HEK293 (cell line): ENCODE measurements around the gene GPR153.

Experiments used
- CTCF ChIA-PET: fragments of 350-600 bp; formaldehyde crosslinking; extraction: SDS; loops from one replicate; lab custom pipeline; 2021; ENCODE audit warnings: antibody characterized with exemption; lab: Yijun Ruan, JAX
- POLR2A ChIA-PET: fragments of 300-600 bp; formaldehyde crosslinking; extraction: SDS; loops from one replicate; lab custom pipeline; 2020; ENCODE audit warnings: antibody characterized with exemption, inconsistent platforms; lab: Yijun Ruan, JAX
- H3K27ac ChIP-seq: fragments of 200-500 bp; sonication (Bioruptor generic); 2 replicates; pipeline ENCODE4 v1.5.1; 2014; ENCODE audit warnings: low read depth, low read length, control low read depth, inconsistent platforms; ENCODE audit errors: extremely low read depth
- H3K36me3 ChIP-seq, 2 experiments: fragments of 200-500 bp in 1 of 2; sonication (Bioruptor generic) in 1 of 2; 1 replicate in 1 of 2; 2 replicates in 1 of 2; pipeline ENCODE4 v1.5.1; 2014 to 2017; ENCODE audit warnings: inconsistent platforms in 2 of 2, low read length in 2 of 2; ENCODE audit not compliant: control insufficient read depth in 2 of 2, insufficient read depth in 1 of 2
- H3K4me1 ChIP-seq: fragments of 200-500 bp; sonication (Bioruptor generic); 2 replicates; pipeline ENCODE4 v1.5.1; 2014; ENCODE audit warnings: mild to moderate bottlenecking, low read length, inconsistent platforms; ENCODE audit not compliant: control insufficient read depth, insufficient read depth
- H3K4me3 ChIP-seq: 2 replicates; pipeline ENCODE4 v1.5.1; 2011; ENCODE audit warnings: low read depth, mild to moderate bottlenecking, control low read depth, low read length, moderate library complexity
- H3K9me3 ChIP-seq: fragments of 200-500 bp; sonication (Bioruptor generic); 2 replicates; pipeline ENCODE4 v1.5.1; 2014; ENCODE audit warnings: low read depth, low read length, inconsistent platforms; ENCODE audit not compliant: control insufficient read depth, insufficient read depth
- EGR2 ChIP-seq: fragments of 450-650 bp; formaldehyde crosslinking; IDR thresholded peaks from 2 replicates; pipeline ENCODE4 v1.5.1; 2016; ENCODE audit warnings: low read depth, missing biosample characterization, missing genetic modification characterization
- FEZF1 ChIP-seq: fragments of 450-650 bp; formaldehyde crosslinking; IDR thresholded peaks from 2 replicates; pipeline ENCODE4 v1.5.1; 2016; ENCODE audit warnings: missing biosample characterization, missing genetic modification characterization
- GLIS1 ChIP-seq: fragments of 450-650 bp; formaldehyde crosslinking; IDR thresholded peaks from 2 replicates; pipeline ENCODE4 v1.5.1; 2016; ENCODE audit warnings: missing biosample characterization, missing genetic modification characterization
- INSM2 ChIP-seq: fragments of 450-650 bp; formaldehyde crosslinking; IDR thresholded peaks from 2 replicates; pipeline ENCODE4 v1.5.1; 2016; ENCODE audit warnings: missing biosample characterization, missing genetic modification characterization
- KLF1 ChIP-seq: fragments of 450-650 bp; formaldehyde crosslinking; IDR thresholded peaks from 2 replicates; pipeline ENCODE4 v1.5.1; 2016; ENCODE audit warnings: missing biosample characterization, missing genetic modification characterization
- OSR2 ChIP-seq: fragments of 450-650 bp; formaldehyde crosslinking; IDR thresholded peaks from 2 replicates; pipeline ENCODE4 v1.5.1; 2016; ENCODE audit warnings: missing biosample characterization, missing genetic modification characterization
- SCRT2 ChIP-seq: fragments of 450-650 bp; formaldehyde crosslinking; IDR thresholded peaks from 2 replicates; pipeline ENCODE4 v1.5.1; 2016; ENCODE audit warnings: missing biosample characterization, missing genetic modification characterization
- SP2 ChIP-seq: fragments of 450-650 bp; formaldehyde crosslinking; IDR thresholded peaks from 2 replicates; pipeline ENCODE4 v1.5.1; 2016; ENCODE audit warnings: missing biosample characterization, missing genetic modification characterization
- SP3 ChIP-seq: fragments of 450-650 bp; formaldehyde crosslinking; IDR thresholded peaks from 2 replicates; pipeline ENCODE4 v1.5.1; 2016; ENCODE audit warnings: missing biosample characterization, missing genetic modification characterization
- SP7 ChIP-seq: fragments of 450-650 bp; formaldehyde crosslinking; IDR thresholded peaks from 2 replicates; pipeline ENCODE4 v1.5.1; 2016; ENCODE audit warnings: missing biosample characterization, missing genetic modification characterization
- ZEB2 ChIP-seq: fragments of 450-650 bp; formaldehyde crosslinking; IDR thresholded peaks from 2 replicates; pipeline ENCODE4 v1.5.1; 2016; ENCODE audit warnings: missing biosample characterization, missing genetic modification characterization
- ZFHX2 ChIP-seq: fragments of 450-650 bp; formaldehyde crosslinking; conservative IDR thresholded peaks from 2 replicates; pipeline ENCODE4 v1.5.1; 2016; ENCODE audit warnings: missing biosample characterization, missing genetic modification characterization
- ZIC2 ChIP-seq: fragments of 450-650 bp; formaldehyde crosslinking; IDR thresholded peaks from 2 replicates; pipeline ENCODE4 v1.5.1; 2016; ENCODE audit warnings: missing biosample characterization, missing genetic modification characterization
- ZNF112 ChIP-seq: fragments of 450-650 bp; formaldehyde crosslinking; IDR thresholded peaks from 2 replicates; pipeline ENCODE4 v1.5.0; 2017; ENCODE audit warnings: missing biosample characterization, missing genetic modification characterization
- ZNF121 ChIP-seq: fragments of 450-650 bp; formaldehyde crosslinking; IDR thresholded peaks from 2 replicates; pipeline ENCODE4 v1.5.1; 2016; ENCODE audit warnings: missing biosample characterization, missing genetic modification characterization
- ZNF18 ChIP-seq: fragments of 450-650 bp; formaldehyde crosslinking; IDR thresholded peaks from 2 replicates; pipeline ENCODE4 v1.5.1; 2016; ENCODE audit warnings: missing biosample characterization, missing genetic modification characterization
- ZNF280D ChIP-seq: fragments of 450-650 bp; formaldehyde crosslinking; IDR thresholded peaks from 2 replicates; pipeline ENCODE4 v1.5.1; 2016; ENCODE audit warnings: missing biosample characterization, missing genetic modification characterization
- ZNF341 ChIP-seq: fragments of 450-650 bp; formaldehyde crosslinking; IDR thresholded peaks from 2 replicates; pipeline ENCODE4; 2016; ENCODE audit warnings: low read depth, missing biosample characterization, missing genetic modification characterization
- ZNF398 ChIP-seq: fragments of 450-650 bp; formaldehyde crosslinking; IDR thresholded peaks from 2 replicates; pipeline ENCODE4 v1.5.1; 2017; ENCODE audit warnings: missing biosample characterization, missing genetic modification characterization
- ZNF423 ChIP-seq: fragments of 450-650 bp; formaldehyde crosslinking; IDR thresholded peaks from 2 replicates; pipeline ENCODE4 v1.5.1; 2016; ENCODE audit warnings: missing biosample characterization, missing genetic modification characterization
- ZNF449 ChIP-seq: fragments of 450-650 bp; formaldehyde crosslinking; IDR thresholded peaks from 2 replicates; pipeline ENCODE4 v1.5.1; 2017; ENCODE audit warnings: missing biosample characterization, mild to moderate bottlenecking, missing genetic modification characterization, moderate library complexity
- ZNF626 ChIP-seq: fragments of 450-650 bp; sonication (Bioruptor Pico); formaldehyde crosslinking; IDR thresholded peaks from 2 replicates; pipeline ENCODE4 v1.5.1; 2018; ENCODE audit warnings: missing biosample characterization, missing genetic modification characterization, inconsistent platforms

The GPR153 gene

GRCh38 chr1:6269720-6270400, 9.0 kb upstream of the GPR153 start:
- H3K4me1 ChIP-seq, result peaks cover 36% of the 10 kb centered on the region
- H3K27ac ChIP-seq, result no peak overlapping the region; the same call in 1 of the 2 replicates
- H3K36me3 ChIP-seq, result peaks cover 0 to 14% of the 10 kb centered on the region in 2 experiments; a peak in 1 of 3 replicates
- H3K9me3 ChIP-seq, result no peaks in the 10 kb centered on the region
- POLR2A ChIA-PET, result no interaction called here
- CTCF ChIA-PET, result interaction anchor here (2.1 kb wide), 1 partner anchor 23 kb away, joined by 8 read pairs; no protein-coding TSS in a partner anchor
- 0 out of 2 replicates have a peak, but pooled peaks have one; percentile 36 for TF ChIP-seq ZEB2
- no peak for TF ChIP-seq INSM2 (tag by site-specific recombination)
- peak; percentile 74 for TF ChIP-seq SP7 (tag by site-specific recombination)
- TF ChIP-seq SP2 (tag by site-specific recombination), result peak; percentile 33
- TF ChIP-seq ZNF121, result no peak
- TF ChIP-seq ZNF112, result no peak
- TF ChIP-seq ZNF280D (tag by site-specific recombination), result no peak
- TF ChIP-seq ZIC2 (tag by site-specific recombination), result peak; percentile 96
- no peak for TF ChIP-seq SP3 (tag by site-specific recombination)
- peak; percentile 99 for TF ChIP-seq KLF1 (tag by site-specific recombination)
- peak; percentile 98 for TF ChIP-seq ZFHX2 (tag by site-specific recombination)
- TF ChIP-seq ZNF341 (tag by site-specific recombination), result peak; percentile 95
- peak; percentile 63 for TF ChIP-seq ZNF423
- TF ChIP-seq GLIS1 (tag by site-specific recombination), result peak; percentile 89
- 0 out of 2 replicates have a peak, but pooled peaks have one; percentile 21 for TF ChIP-seq ZNF18
- peak; percentile 9; the same call in 1 of the 2 replicates for TF ChIP-seq OSR2 (tag by site-specific recombination)
- no peak for TF ChIP-seq ZNF626
- peak; percentile 79 for TF ChIP-seq SCRT2 (tag by site-specific recombination)
- peak; percentile 98 for TF ChIP-seq EGR2
- TF ChIP-seq FEZF1, result peak; percentile 67
- TF ChIP-seq ZNF449 (tag by site-specific recombination), result no peak
- TF ChIP-seq ZNF398, result peak; percentile 33; the same call in 1 of the 2 replicates
- TF ChIP-seq, all 188 proteins: peak for 15
- no peak overlapping the region for H3K4me3 ChIP-seq
